CD8-positive, alpha-beta memory T cell (primary cell): ENCODE measurements around the gene RTN4RL1. TPM values are rescaled to one million over a fixed set of nuclear protein-coding genes. Genes with fewer than 3 reads are reported as not detected.

ENCODE experiments used
- CTCF ChIA-PET: fragments of 350-600 bp; sonication (Branson Sonifier 250); formaldehyde crosslinking; loops from one replicate; lab custom pipeline; 2021; ENCODE audit warnings: antibody characterized with exemption; lab: Charles Lee
- POLR2A ChIA-PET: fragments of 350-600 bp; sonication (Branson Sonifier 250); formaldehyde crosslinking; loops from one replicate; lab custom pipeline; 2021; ENCODE audit warnings: antibody characterized with exemption; lab: Charles Lee
- DNase-seq, 5 donors: peaks; one replicate each; pipeline versions ENCODE4 v3.0.0 to v3.0.0-alpha.2; 2020 to 2022; ENCODE audit warnings: mixed read lengths in 1 of 5
- H3K27ac ChIP-seq: one replicate; pipeline ENCODE4 v1.7.0; 2013; ENCODE audit warnings: low read depth, mild to moderate bottlenecking, low read length, moderate library complexity
- H3K27me3 ChIP-seq: 2 replicates; pipeline ENCODE4 v1.7.0; 2013; ENCODE audit warnings: low read length, mild to moderate bottlenecking; ENCODE audit not compliant: insufficient read depth, poor library complexity, severe bottlenecking
- H3K36me3 ChIP-seq: 2 replicates; pipeline ENCODE4 v1.7.0; 2013; ENCODE audit warnings: mild to moderate bottlenecking, low read length, moderate library complexity; ENCODE audit not compliant: insufficient read depth
- H3K4me1 ChIP-seq: 2 replicates; pipeline ENCODE4 v1.7.0; 2013; ENCODE audit warnings: mild to moderate bottlenecking, low read length, moderate library complexity; ENCODE audit not compliant: insufficient read depth
- H3K4me3 ChIP-seq: 2 replicates; pipeline ENCODE4 v1.7.0; 2013; ENCODE audit warnings: mild to moderate bottlenecking, low read length
- H3K9me3 ChIP-seq: 2 replicates; pipeline ENCODE4 v1.7.0; 2013; ENCODE audit warnings: mild to moderate bottlenecking, low read length
- H3K27ac Mint-ChIP-seq, 8 donors: one replicate each; pipeline ENCODE4 v1.8.0; 2020 to 2021; ENCODE audit warnings: mixed read lengths in 8 of 8, mild to moderate bottlenecking in 6 of 8, inconsistent platforms in 3 of 8, moderate library complexity in 3 of 8
- H3K27me3 Mint-ChIP-seq, 2 donors: one replicate each; pipeline ENCODE4 v1.8.0; 2020 to 2021; ENCODE audit warnings: mixed read lengths in 2 of 2, mild to moderate bottlenecking in 1 of 2, moderate library complexity in 1 of 2
- H3K36me3 Mint-ChIP-seq, 3 donors: one replicate each; pipeline ENCODE4 v1.8.0; 2020 to 2021; ENCODE audit warnings: mixed read lengths in 3 of 3, inconsistent platforms in 1 of 3, mild to moderate bottlenecking in 1 of 3
- H3K4me1 Mint-ChIP-seq, 3 donors: one replicate each; pipeline ENCODE4 v1.8.0; 2020 to 2021; ENCODE audit warnings: mixed read lengths in 3 of 3, inconsistent platforms in 1 of 3, mild to moderate bottlenecking in 1 of 3
- H3K4me3 Mint-ChIP-seq, 7 donors: one replicate each; pipeline ENCODE4 v1.8.0; 2020 to 2021; ENCODE audit warnings: mixed read lengths in 7 of 7, mild to moderate bottlenecking in 6 of 7, moderate library complexity in 4 of 7, inconsistent platforms in 2 of 7
- H3K9me3 Mint-ChIP-seq, 5 donors: one replicate each; pipeline ENCODE4 v1.8.0; 2020 to 2022; ENCODE audit warnings: mixed read lengths in 5 of 5, mild to moderate bottlenecking in 3 of 5, moderate library complexity in 2 of 5, inconsistent platforms in 1 of 5
- polyA plus RNA-seq: library from polyadenylated mRNA; unstranded; fragments of 300-500 nt; fragmentation: Illumina TruSeq; gene quantifications from one replicate; pipeline ENCODE4 v1.2.3, GENCODE V29; 2021
- total RNA-seq, 2 experiments: library from RNA; stranded (reverse); gene quantifications; one replicate each; pipeline ENCODE4 v1.2.3, GENCODE V29; 2021

The RTN4RL1 gene
- total and polyA plus RNA-seq, 3 experiments from 2014 or later: 0.32 to 1.2 (median 1.0) TPM

DNA sequence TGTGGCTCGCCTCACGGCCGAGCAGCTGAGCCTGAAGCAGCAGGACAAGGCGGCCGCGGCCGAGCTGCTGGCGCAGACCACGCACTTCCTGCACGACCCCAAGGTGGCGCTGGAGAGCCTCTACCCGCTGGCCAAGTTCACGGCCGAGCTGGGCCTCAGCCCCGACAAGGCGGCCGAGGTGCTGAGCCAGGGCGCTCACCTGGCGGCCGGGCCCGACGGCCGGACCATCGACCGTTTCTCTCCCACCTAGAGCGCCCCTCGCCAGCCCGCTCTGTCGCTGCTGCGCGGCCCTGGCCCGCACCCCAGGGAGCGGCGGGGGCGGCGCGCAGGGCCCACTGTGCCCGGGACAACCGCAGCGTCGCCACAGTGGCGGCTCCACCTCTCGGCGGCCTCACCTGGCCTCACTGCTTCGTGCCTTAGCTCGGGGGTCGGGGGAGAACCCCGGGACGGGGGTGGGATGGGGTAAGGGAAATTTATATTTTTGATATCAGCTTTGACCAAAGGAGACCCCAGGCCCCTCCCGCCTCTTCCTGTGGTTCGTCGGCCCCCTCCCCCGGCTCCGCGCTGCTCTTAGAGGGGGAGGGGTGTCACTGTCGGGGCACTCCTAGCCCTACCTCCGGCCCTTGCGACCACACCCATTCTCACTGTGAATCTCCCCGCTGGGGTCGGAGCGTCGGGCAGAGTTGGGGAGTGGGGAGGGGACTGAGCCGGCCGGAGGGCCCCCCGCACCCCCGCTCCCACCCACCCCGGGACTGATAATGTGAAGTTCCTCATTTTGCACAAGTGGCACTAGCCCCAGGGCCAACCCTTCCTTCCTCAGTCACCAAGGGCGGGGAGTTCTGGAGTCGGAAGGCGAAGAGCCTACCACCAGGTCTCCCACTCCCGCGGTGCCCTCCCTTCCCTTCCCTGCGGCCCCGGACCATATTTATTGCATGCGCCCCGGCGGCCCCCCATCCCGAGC is 33.7 kb upstream of the RTN4RL1 start:
- peak overlapping the region in 5 of 7 donors; percentile 15 to 74 (median 49) for H3K4me3 Mint-ChIP-seq
- peaks cover 6 to 59% (median 6%) of the 10 kb centered on the region in 3 donors for H3K4me1 Mint-ChIP-seq
- POLR2A ChIA-PET: interaction anchor here (1.0 to 1.6 kb wide), 5 partner anchors 9 to 245 kb away, joined by 4 to 7 read pairs (median 5); partner anchors contain the start of genes SMG6 and SRR

DNA sequence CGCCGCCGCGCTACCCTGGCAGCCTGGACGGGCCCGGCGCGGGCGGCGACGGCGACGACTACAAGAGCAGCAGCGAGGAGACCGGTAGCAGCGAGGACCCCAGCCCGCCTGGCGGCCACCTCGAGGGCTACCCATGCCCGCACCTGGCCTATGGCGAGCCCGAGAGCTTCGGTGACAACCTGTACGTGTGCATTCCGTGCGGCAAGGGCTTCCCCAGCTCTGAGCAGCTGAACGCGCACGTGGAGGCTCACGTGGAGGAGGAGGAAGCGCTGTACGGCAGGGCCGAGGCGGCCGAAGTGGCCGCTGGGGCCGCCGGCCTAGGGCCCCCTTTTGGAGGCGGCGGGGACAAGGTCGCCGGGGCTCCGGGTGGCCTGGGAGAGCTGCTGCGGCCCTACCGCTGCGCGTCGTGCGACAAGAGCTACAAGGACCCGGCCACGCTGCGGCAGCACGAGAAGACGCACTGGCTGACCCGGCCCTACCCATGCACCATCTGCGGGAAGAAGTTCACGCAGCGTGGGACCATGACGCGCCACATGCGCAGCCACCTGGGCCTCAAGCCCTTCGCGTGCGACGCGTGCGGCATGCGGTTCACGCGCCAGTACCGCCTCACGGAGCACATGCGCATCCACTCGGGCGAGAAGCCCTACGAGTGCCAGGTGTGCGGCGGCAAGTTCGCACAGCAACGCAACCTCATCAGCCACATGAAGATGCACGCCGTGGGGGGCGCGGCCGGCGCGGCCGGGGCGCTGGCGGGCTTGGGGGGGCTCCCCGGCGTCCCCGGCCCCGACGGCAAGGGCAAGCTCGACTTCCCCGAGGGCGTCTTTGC is 32.8 kb upstream of the RTN4RL1 start:
- Histone ChIP-seq H3K27ac (no peak overlapping the region), H3K9me3 (no peaks in the 10 kb centered on the region), H3K4me1 (peaks cover 17% of the 10 kb centered on the region), H3K4me3 (no peak overlapping the region), H3K36me3 (no peaks in the 10 kb centered on the region), H3K27me3 (no peaks in the 10 kb centered on the region)
- Mint-ChIP-seq H3K4me3 (peak overlapping the region in 3 of 7 donors; percentile 30 to 49 (median 41)), H3K9me3 (no peaks in the 10 kb centered on the region), H3K36me3 (peaks cover 0 to 28% (median 0%) of the 10 kb centered on the region in 3 donors), H3K27me3 (peaks cover 0 to 5% of the 10 kb centered on the region in 2 donors), H3K27ac (peak overlapping the region in 1 of 8 donors; percentile 73), H3K4me1 (peaks cover 9 to 56% (median 11%) of the 10 kb centered on the region in 3 donors)
- DNase-seq: peak in 3 of 5 donors; percentile 40 to 72 (median 51)
- POLR2A ChIA-PET: interaction anchor here (0.8 to 4.4 kb wide), 7 partner anchors 10 to 246 kb away, joined by 3 to 37 read pairs (median 5); partner anchors contain the start of genes SMG6 and SRR
- CTCF ChIA-PET: interaction anchor here (0.8 to 8.2 kb wide), 28 partner anchors 8 to 279 kb away, joined by 3 to 256 read pairs (median 6); partner anchors contain the start of genes SGSM2 and TSR1

More for the DNA sequence above, 33.7 kb upstream of the RTN4RL1 start:
- H3K9me3 Mint-ChIP-seq: no peaks in the 10 kb centered on the region
- H3K27ac Mint-ChIP-seq: peak overlapping the region in 3 of 8 donors; percentile 37 to 75 (median 65)
- H3K4me3 ChIP-seq: no peak overlapping the region
- peaks cover 0 to 5% of the 10 kb centered on the region in 2 donors for H3K27me3 Mint-ChIP-seq
- no peak overlapping the region for H3K27ac ChIP-seq
- H3K4me1 ChIP-seq: peaks cover 11% of the 10 kb centered on the region
- H3K36me3 ChIP-seq: peaks cover 3% of the 10 kb centered on the region
- CTCF ChIA-PET: interaction anchor here (0.8 to 8.2 kb wide), 22 partner anchors 12 to 295 kb away, joined by 3 to 256 read pairs (median 5); partner anchors contain the start of genes SGSM2 and TSR1
- DNase-seq: peak; percentile 50 to 78 (median 55)
- H3K36me3 Mint-ChIP-seq: peaks cover 0 to 36% (median 0%) of the 10 kb centered on the region in 3 donors
- no peaks in the 10 kb centered on the region for H3K27me3 ChIP-seq
- no peaks in the 10 kb centered on the region for H3K9me3 ChIP-seq

DNA sequence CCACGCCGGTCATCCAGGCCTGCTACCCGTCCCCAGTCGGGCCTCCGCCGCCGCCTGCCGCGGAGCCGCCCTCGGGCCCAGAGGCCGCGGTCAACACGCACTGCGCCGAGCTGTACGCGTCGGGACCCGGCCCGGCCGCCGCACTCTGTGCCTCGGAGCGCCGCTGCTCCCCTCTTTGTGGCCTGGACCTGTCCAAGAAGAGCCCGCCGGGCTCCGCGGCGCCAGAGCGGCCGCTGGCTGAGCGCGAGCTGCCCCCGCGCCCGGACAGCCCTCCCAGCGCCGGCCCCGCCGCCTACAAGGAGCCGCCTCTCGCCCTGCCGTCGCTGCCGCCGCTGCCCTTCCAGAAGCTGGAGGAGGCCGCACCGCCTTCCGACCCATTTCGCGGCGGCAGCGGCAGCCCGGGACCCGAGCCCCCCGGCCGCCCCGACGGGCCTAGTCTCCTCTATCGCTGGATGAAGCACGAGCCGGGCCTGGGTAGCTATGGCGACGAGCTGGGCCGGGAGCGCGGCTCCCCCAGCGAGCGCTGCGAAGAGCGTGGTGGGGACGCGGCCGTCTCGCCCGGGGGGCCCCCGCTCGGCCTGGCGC is 32.1 kb upstream of the RTN4RL1 start:
- Mint-ChIP-seq H3K27ac (no peak overlapping the region), H3K27me3 (peaks cover 0 to 5% of the 10 kb centered on the region in 2 donors), H3K36me3 (peaks cover 0 to 22% (median 0%) of the 10 kb centered on the region in 3 donors), H3K4me3 (no peak overlapping the region), H3K9me3 (no peaks in the 10 kb centered on the region), H3K4me1 (peaks cover 10 to 50% (median 12%) of the 10 kb centered on the region in 3 donors)
- Histone ChIP-seq H3K4me3 (no peak overlapping the region), H3K27me3 (no peaks in the 10 kb centered on the region), H3K9me3 (no peaks in the 10 kb centered on the region), H3K27ac (no peak overlapping the region), H3K4me1 (peaks cover 18% of the 10 kb centered on the region), H3K36me3 (no peaks in the 10 kb centered on the region)
- ChIA-PET POLR2A (interaction anchor here (0.8 to 4.4 kb wide), 4 partner anchors 29 to 246 kb away, joined by 3 to 37 read pairs (median 4); partner anchors contain the start of genes SMG6 and SRR), CTCF (interaction anchor here (0.8 to 8.2 kb wide), 23 partner anchors 8 to 280 kb away, joined by 3 to 256 read pairs (median 6); partner anchors contain the start of genes SGSM2 and TSR1)
- no peak for DNase-seq

DNA sequence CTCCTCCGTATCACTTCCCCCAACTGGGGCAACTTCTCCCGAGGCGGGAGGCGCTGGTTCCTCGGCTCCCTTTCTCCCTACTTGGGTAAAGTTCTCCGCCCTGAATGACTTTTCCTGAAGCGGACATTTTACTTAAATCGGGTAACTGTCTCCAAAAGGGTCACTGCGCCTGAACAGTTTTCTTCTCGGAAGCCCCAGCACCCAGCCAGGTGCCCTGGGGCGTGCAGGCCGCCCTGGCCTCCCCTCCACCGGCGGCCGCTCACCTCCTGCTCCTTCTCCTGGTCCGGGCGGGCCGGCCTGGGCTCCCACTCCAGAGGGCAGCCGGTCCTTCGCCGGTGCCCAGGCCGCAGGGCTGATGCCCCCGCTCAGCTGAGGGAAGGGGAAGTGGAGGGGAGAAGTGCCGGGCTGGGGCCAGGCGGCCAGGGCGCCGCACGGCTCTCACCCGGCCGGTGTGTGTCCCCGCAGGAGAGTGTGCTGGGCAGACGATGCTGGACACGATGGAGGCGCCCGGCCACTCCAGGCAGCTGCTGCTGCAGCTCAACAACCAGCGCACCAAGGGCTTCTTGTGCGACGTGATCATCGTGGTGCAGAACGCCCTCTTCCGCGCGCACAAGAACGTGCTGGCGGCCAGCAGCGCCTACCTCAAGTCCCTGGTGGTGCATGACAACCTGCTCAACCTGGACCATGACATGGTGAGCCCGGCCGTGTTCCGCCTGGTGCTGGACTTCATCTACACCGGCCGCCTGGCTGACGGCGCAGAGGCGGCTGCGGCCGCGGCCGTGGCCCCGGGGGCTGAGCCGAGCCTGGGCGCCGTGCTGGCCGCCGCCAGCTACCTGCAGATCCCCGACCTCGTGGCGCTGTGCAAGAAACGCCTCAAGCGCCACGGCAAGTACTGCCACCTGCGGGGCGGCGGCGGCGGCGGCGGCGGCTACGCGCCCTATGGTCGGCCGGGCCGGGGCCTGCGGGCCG is 31.4 kb upstream of the RTN4RL1 start:
- Mint-ChIP-seq H3K9me3 (no peaks in the 10 kb centered on the region), H3K36me3 (peaks cover 0 to 15% (median 0%) of the 10 kb centered on the region in 3 donors), H3K4me1 (peaks cover 17 to 51% (median 18%) of the 10 kb centered on the region in 3 donors), H3K27ac (peak overlapping the region in 3 of 8 donors; percentile 21 to 83 (median 81)), H3K4me3 (peak overlapping the region; percentile 66 to 90 (median 70)), H3K27me3 (peaks cover 0 to 5% of the 10 kb centered on the region in 2 donors)
- POLR2A ChIA-PET: interaction anchor here (0.6 to 4.4 kb wide), 10 partner anchors 8 to 377 kb away, joined by 3 to 37 read pairs (median 4); no protein-coding TSS in a partner anchor
- Histone ChIP-seq H3K27ac (no peak overlapping the region), H3K9me3 (no peaks in the 10 kb centered on the region), H3K4me1 (peaks cover 18% of the 10 kb centered on the region), H3K27me3 (no peaks in the 10 kb centered on the region), H3K4me3 (peak overlapping the region; percentile 47), H3K36me3 (no peaks in the 10 kb centered on the region)
- CTCF ChIA-PET: interaction anchor here (0.8 to 8.2 kb wide), 23 partner anchors 9 to 296 kb away, joined by 3 to 256 read pairs (median 8); partner anchors contain the start of genes RTN4RL1, SGSM2 and TSR1
- peak in 3 of 5 donors; percentile 52 to 76 (median 59) for DNase-seq

DNA sequence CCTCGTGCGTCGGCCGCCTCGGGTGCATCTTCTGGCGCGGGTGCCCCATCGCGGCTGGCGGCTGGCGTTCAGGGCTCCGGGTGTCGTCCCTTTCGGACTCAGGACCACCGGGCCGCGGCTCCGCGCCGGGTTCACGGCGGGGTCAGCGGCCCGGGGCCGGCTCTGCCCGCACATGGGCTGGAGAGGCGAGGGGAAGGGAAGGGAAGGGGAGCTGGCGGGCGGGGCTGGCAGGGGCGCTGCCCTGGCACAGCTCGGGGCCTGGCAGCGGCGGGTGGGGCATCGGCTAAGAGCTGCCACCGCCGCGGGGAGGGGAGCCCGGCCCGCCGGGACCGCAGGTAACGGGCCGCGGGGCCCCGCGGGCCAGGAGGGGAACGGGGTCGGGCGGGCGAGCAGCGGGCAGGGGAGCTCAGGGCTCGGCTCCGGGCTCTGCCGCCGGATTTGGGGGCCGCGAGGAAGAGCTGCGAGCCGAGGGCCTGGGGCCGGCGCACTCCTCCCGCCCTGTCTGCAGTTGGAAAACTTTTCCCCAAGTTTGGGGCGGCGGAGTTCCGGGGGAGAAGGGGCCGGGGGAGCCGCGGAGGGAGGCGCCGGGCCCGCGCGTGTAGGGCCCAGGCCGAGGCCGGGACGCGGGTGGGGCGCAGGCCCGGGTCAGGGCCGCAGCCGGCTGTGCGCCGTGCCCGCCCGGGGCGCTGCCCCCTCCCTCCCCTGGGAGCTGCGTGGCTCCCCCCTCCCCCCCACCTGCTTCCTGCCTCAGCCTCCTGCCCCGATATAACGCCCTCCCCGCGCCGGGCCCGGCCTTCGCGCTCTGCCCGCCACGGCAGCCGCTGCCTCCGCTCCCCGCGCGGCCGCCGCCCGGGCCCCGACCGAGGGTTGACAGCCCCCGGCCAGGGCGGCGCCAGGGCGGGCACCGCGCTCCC is 30.4 kb upstream of the RTN4RL1 start:
- DNase-seq: peak in 2 of 5 donors; percentile 31 to 72
- no peaks in the 10 kb centered on the region for H3K36me3 ChIP-seq
- Mint-ChIP-seq H3K9me3 (no peaks in the 10 kb centered on the region), H3K4me1 (peaks cover 17 to 46% (median 18%) of the 10 kb centered on the region in 3 donors), H3K27ac (peak overlapping the region in 1 of 8 donors; percentile 83), H3K4me3 (peak overlapping the region in 5 of 7 donors; percentile 66 to 88 (median 83)), H3K27me3 (peaks cover 0 to 4% of the 10 kb centered on the region in 2 donors), H3K36me3 (peaks cover 0 to 9% (median 0%) of the 10 kb centered on the region in 3 donors)
- peaks cover 18% of the 10 kb centered on the region for H3K4me1 ChIP-seq
- CTCF ChIA-PET: interaction anchor here (0.6 to 8.2 kb wide), 35 partner anchors 10 to 387 kb away, joined by 3 to 256 read pairs (median 6); partner anchors contain the start of genes RTN4RL1, SGSM2 and TSR1
- peak overlapping the region; percentile 64 for H3K4me3 ChIP-seq
- H3K9me3 ChIP-seq: no peaks in the 10 kb centered on the region
- no peaks in the 10 kb centered on the region for H3K27me3 ChIP-seq
- H3K27ac ChIP-seq: no peak overlapping the region
- POLR2A ChIA-PET: interaction anchor here (0.6 to 4.4 kb wide), 16 partner anchors 9 to 376 kb away, joined by 3 to 37 read pairs (median 4); partner anchors contain the start of genes SMG6, SRR and TSR1
